CD14-positive monocyte (primary cell): Measurements from ENCODE around the gene GALNT6. TPM values are rescaled to one million over a fixed set of nuclear protein-coding genes. Genes with fewer than 3 reads are reported as not detected.

ENCODE experiments used
- DNase-seq, 3 donors: peaks; one replicate each; pipeline ENCODE4 v3.0.0-alpha.2; 2011 to 2022
- H2AFZ ChIP-seq: 2 replicates; pipeline ENCODE4 v1.6.0; 2012; ENCODE audit warnings: mild to moderate bottlenecking, low read depth, low read length, inconsistent platforms; ENCODE audit not compliant: insufficient read depth, poor library complexity, severe bottlenecking
- H3K27ac ChIP-seq, 2 donors: 1 replicate in 1 of 2; 2 replicates in 1 of 2; pipeline ENCODE4 v1.5.1; 2012 to 2013; ENCODE audit warnings: low read length in 2 of 2, control low read depth in 1 of 2, inconsistent platforms in 1 of 2, low read depth in 1 of 2, mild to moderate bottlenecking in 1 of 2
- H3K27me3 ChIP-seq, 2 donors: one replicate each; pipeline versions ENCODE4 v1.6.0 to v1.6.1; 2011 to 2013; ENCODE audit warnings: low read length in 2 of 2; ENCODE audit not compliant: control insufficient read depth in 2 of 2, insufficient read depth in 2 of 2
- H3K36me3 ChIP-seq, 2 donors: replicated peaks in 1 of 2; 1 replicate in 1 of 2; 2 replicates in 1 of 2; pipeline versions ENCODE4 v1.5.1 to v1.6.1; 2012 to 2013; ENCODE audit warnings: low read length in 2 of 2, control low read depth in 1 of 2, inconsistent platforms in 1 of 2, mild to moderate bottlenecking in 1 of 2; ENCODE audit not compliant: insufficient read depth in 2 of 2, control insufficient read depth in 1 of 2
- H3K4me1 ChIP-seq, 2 donors: 1 replicate in 1 of 2; 2 replicates in 1 of 2; pipeline versions ENCODE4 v1.5.1 to v1.6.1; 2012 to 2013; ENCODE audit warnings: low read length in 2 of 2, control low read depth in 1 of 2, inconsistent platforms in 1 of 2, mild to moderate bottlenecking in 1 of 2, moderate library complexity in 1 of 2; ENCODE audit not compliant: insufficient read depth in 2 of 2, control insufficient read depth in 1 of 2
- H3K4me2 ChIP-seq: replicated peaks from 2 replicates; pipeline ENCODE3; 2012; ENCODE audit warnings: low read length, moderate library complexity, mild to moderate bottlenecking; ENCODE audit not compliant: poor library complexity, severe bottlenecking; ENCODE audit errors: extremely low read depth
- H3K4me3 ChIP-seq, 3 experiments: fragments of 200-600 bp in 1 of 3; sonication (generic) in 1 of 3; replicated peaks in 1 of 3; 1 replicate in 2 of 3; 2 replicates in 1 of 3; pipeline ENCODE4 v1.5.1; 2011 to 2013; ENCODE audit warnings: low read length in 3 of 3, mild to moderate bottlenecking in 3 of 3, control low read depth in 2 of 3, low read depth in 2 of 3, inconsistent platforms in 1 of 3, moderate library complexity in 1 of 3
- H3K79me2 ChIP-seq: 2 replicates; pipeline ENCODE4 v1.6.0; 2012; ENCODE audit warnings: mild to moderate bottlenecking, control low read depth, inconsistent platforms, low read length, moderate library complexity; ENCODE audit not compliant: insufficient read depth
- H3K9ac ChIP-seq: 2 replicates; pipeline ENCODE4 v1.6.0; 2017; ENCODE audit warnings: low read length, mild to moderate bottlenecking; ENCODE audit not compliant: insufficient read depth, poor library complexity, severe bottlenecking
- H3K9me3 ChIP-seq, 2 donors: replicated peaks in 1 of 2; 1 replicate in 1 of 2; 2 replicates in 1 of 2; pipeline versions ENCODE4 v1.5.1 to v1.6.1; 2012 to 2013; ENCODE audit warnings: low read length in 2 of 2, control low read depth in 1 of 2; ENCODE audit not compliant: control insufficient read depth in 1 of 2, insufficient read depth in 1 of 2
- H4K20me1 ChIP-seq: 2 replicates; pipeline ENCODE4 v1.6.0; 2012; ENCODE audit warnings: mild to moderate bottlenecking, low read length, control low read depth, moderate library complexity; ENCODE audit not compliant: insufficient read depth
- H3K27ac Mint-ChIP-seq, 7 donors: one replicate each; pipeline ENCODE4 v1.8.0; 2020; ENCODE audit warnings: mild to moderate bottlenecking in 7 of 7, mixed read lengths in 7 of 7, moderate library complexity in 6 of 7, inconsistent platforms in 2 of 7
- H3K27me3 Mint-ChIP-seq, 3 donors: one replicate each; pipeline ENCODE4 v1.8.0; 2021 to 2022; ENCODE audit warnings: low read depth in 3 of 3, mild to moderate bottlenecking in 3 of 3, mixed read lengths in 3 of 3, moderate library complexity in 3 of 3, inconsistent platforms in 1 of 3
- H3K36me3 Mint-ChIP-seq, 2 donors: one replicate each; pipeline ENCODE4 v1.8.0; 2020; ENCODE audit warnings: mixed read lengths in 2 of 2, inconsistent platforms in 1 of 2, mild to moderate bottlenecking in 1 of 2
- H3K4me1 Mint-ChIP-seq: one replicate; pipeline ENCODE4 v1.8.0; 2020; ENCODE audit warnings: mild to moderate bottlenecking, mixed read lengths
- H3K4me3 Mint-ChIP-seq, 2 donors: one replicate each; pipeline ENCODE4 v1.8.0; 2020; ENCODE audit warnings: mild to moderate bottlenecking in 2 of 2, mixed read lengths in 2 of 2, moderate library complexity in 1 of 2
- H3K9me3 Mint-ChIP-seq, 7 donors: one replicate each; pipeline ENCODE4 v1.8.0; 2020 to 2022; ENCODE audit warnings: mixed read lengths in 7 of 7, mild to moderate bottlenecking in 6 of 7, moderate library complexity in 6 of 7, inconsistent platforms in 2 of 7
- CTCF ChIP-seq: fragments of 200-600 bp; IDR thresholded peaks from one replicate; pipeline ENCODE4 v1.8.0; 2022; ENCODE audit warnings: antibody characterized with exemption, mild to moderate bottlenecking
- WGBS: methylation state at CpG from one replicate; pipeline ENCODE4 v1.1.5; 2013; ENCODE audit warnings: missing lambda C conversion rate; ENCODE audit not compliant: insufficient coverage; 5-methylcytosine and 5-hydroxymethylcytosine counted together
- intact Hi-C, 2 donors: fragments of 100-400 bp; cut with micrococcal nuclease; formaldehyde crosslinking; loops; one replicate each; pipeline versions ENCODE4 v1.15.0 to v1.15.1; 2023
- polyA plus RNA-seq, 3 donors: library from polyadenylated mRNA; depleted of rRNA in 1 of 3; unstranded in 2 of 3; stranded (reverse) in 1 of 3; fragments of 300-500 nt in 2 of 3; fragments of >200 nt in 1 of 3; fragmentation: Illumina TruSeq in 2 of 3; gene quantifications; 1 replicate in 2 of 3; 2 replicates in 1 of 3; pipeline ENCODE4 v1.2.3, GENCODE V29; 2012 to 2021

GALNT6 gene
- polyA plus RNA-seq, 3 donors: 3.2 to 12.9 (median 10.4) TPM

GRCh38 chr12:51357374-51358047 lies 33.7 kb downstream of the GALNT6 start:
- Histone ChIP-seq H3K4me1 (no peaks in the 10 kb centered on the region), H3K4me3 (no peak overlapping the region), H3K36me3 (peaks cover 48 to 90% of the 10 kb centered on the region in 2 donors), H3K79me2 (no peaks in the 10 kb centered on the region), H3K27ac (no peak overlapping the region), H2AFZ (no peak overlapping the region), H4K20me1 (no peaks in the 10 kb centered on the region), H3K9ac (no peak overlapping the region), H3K9me3 (no peaks in the 10 kb centered on the region), H3K4me2 (no peak overlapping the region), H3K27me3 (no peaks in the 10 kb centered on the region)
- peaks cover 2% of the 10 kb centered on the region for H3K4me1 Mint-ChIP-seq
- 64% methylated on average over 8 of the region's 10 CpGs for WGBS
- H3K36me3 Mint-ChIP-seq: peaks cover 70 to 76% of the 10 kb centered on the region in 2 donors
- intact Hi-C loops: no loop called here
- no peak for TF ChIP-seq CTCF
- no peaks in the 10 kb centered on the region for H3K9me3 Mint-ChIP-seq
- no peak overlapping the region for H3K4me3 Mint-ChIP-seq
- H3K27ac Mint-ChIP-seq: no peak overlapping the region
- no peaks in the 10 kb centered on the region for H3K27me3 Mint-ChIP-seq
- peak in 1 of 3 donors; percentile 11 for DNase-seq

- Histone ChIP-seq H3K9ac (no peak overlapping the region), H3K79me2 (no peaks in the 10 kb centered on the region), H3K27me3 (no peaks in the 10 kb centered on the region), H4K20me1 (no peaks in the 10 kb centered on the region), H2AFZ (no peak overlapping the region), H3K27ac (no peak overlapping the region), H3K4me2 (no peak overlapping the region), H3K36me3 (peaks cover 16 to 37% of the 10 kb centered on the region in 2 donors), H3K9me3 (no peaks in the 10 kb centered on the region), H3K4me1 (no peaks in the 10 kb centered on the region), H3K4me3 (no peak overlapping the region)
- Mint-ChIP-seq H3K4me3 (no peak overlapping the region), H3K27me3 (peaks cover 1 to 3% (median 3%) of the 10 kb centered on the region in 3 donors), H3K9me3 (peaks cover 0 to 1% (median 0%) of the 10 kb centered on the region in 7 donors), H3K36me3 (peaks cover 19 to 28% of the 10 kb centered on the region in 2 donors), H3K4me1 (no peaks in the 10 kb centered on the region), H3K27ac (no peak overlapping the region)
- WGBS: 56% methylated on average over 6 of the region's 11 CpGs
- DNase-seq: peak; percentile 24 to 44 (median 27)
- intact Hi-C loops: loop anchor here in 1 of 2 donors (5.0 kb wide), 1 partner anchor 525 kb away; no protein-coding TSS in a partner anchor
- TF ChIP-seq CTCF: peak; percentile 54
These were observed 39.2 kb downstream of the GALNT6 start for GRCh38 chr12:51351913-51352532.
